H1 (cell line): Measurements from ENCODE around the gene ENKD1.

ENCODE experiments used
- CHD2 ChIP-seq: IDR thresholded peaks from 2 replicates; pipeline ENCODE4 v1.6.1; 2012; ENCODE audit warnings: low read length, improper control_type of control experiment
- CTCF ChIP-seq, 3 experiments: IDR thresholded peaks; 1 replicate in 2 of 3; 2 replicates in 1 of 3; pipeline versions ENCODE4 v1.5.1 to v1.6.1; 2011; ENCODE audit warnings: low read length in 3 of 3, mild to moderate bottlenecking in 3 of 3, inconsistent platforms in 2 of 3, low read depth in 1 of 3, moderate library complexity in 1 of 3; ENCODE audit not compliant: insufficient read depth in 1 of 3; ENCODE audit errors: control extremely low read depth in 1 of 3
- EP300 ChIP-seq, 2 experiments: IDR thresholded peaks; 1 replicate in 1 of 2; 2 replicates in 1 of 2; pipeline ENCODE4 v1.6.1; 2011 to 2012; ENCODE audit warnings: low read depth in 2 of 2, low read length in 2 of 2, mild to moderate bottlenecking in 2 of 2, borderline replicate concordance in 1 of 2, inconsistent platforms in 1 of 2, moderate library complexity in 1 of 2
- EZH2 ChIP-seq: fragments of 200-600 bp; sonication (generic); IDR thresholded peaks from 2 replicates; pipeline ENCODE4 v1.7.1; 2012; ENCODE audit warnings: low read depth, mild to moderate bottlenecking, moderate library complexity, low read length, inconsistent platforms; ENCODE audit not compliant: severe bottlenecking
- GABPA ChIP-seq: IDR thresholded peaks from 2 replicates; pipeline ENCODE4 v1.6.1; 2011; ENCODE audit warnings: mild to moderate bottlenecking, low read length, moderate library complexity, borderline replicate concordance; ENCODE audit not compliant: insufficient read depth
- JUN ChIP-seq: IDR thresholded peaks from 2 replicates; pipeline ENCODE4 v1.6.1; 2011; ENCODE audit warnings: low read depth, mild to moderate bottlenecking, improper control_type of control experiment, low read length
- KDM4A ChIP-seq: IDR thresholded peaks from one replicate; pipeline ENCODE4 v1.7.1; 2012; ENCODE audit warnings: low read depth, mild to moderate bottlenecking, moderate library complexity, low read length, inconsistent platforms; ENCODE audit not compliant: severe bottlenecking
- POLR2A ChIP-seq, 2 experiments: IDR thresholded peaks; 1 replicate in 1 of 2; 2 replicates in 1 of 2; pipeline ENCODE4 v1.6.1; 2011; ENCODE audit warnings: low read depth in 2 of 2, low read length in 2 of 2, mild to moderate bottlenecking in 2 of 2; ENCODE audit errors: control extremely low read depth in 1 of 2
- POLR2AphosphoS5 ChIP-seq: IDR thresholded peaks from 2 replicates; pipeline ENCODE4 v1.6.1; 2011; ENCODE audit warnings: low read depth, low read length
- USF2 ChIP-seq: IDR thresholded peaks from 2 replicates; pipeline ENCODE4 v1.6.1; 2011; ENCODE audit warnings: low read length, improper control_type of control experiment

- TF ChIP-seq CTCF (IDR thresholded peaks at IDR 0.05; ENCODE audit: control extremely low read depth in 1 of 3, insufficient read depth in 1 of 3, low read depth in 1 of 3, low read length in 3 of 3) (peak; percentile 76 to 90 (median 89)), POLR2AphosphoS5 (no peak), EZH2 (no peak), GABPA (0 out of 2 replicates have a peak, but pooled peaks have one; percentile 36), USF2 (no peak), KDM4A (no peak), POLR2A (IDR thresholded peaks at IDR 0.05; ENCODE audit: control extremely low read depth in 1 of 2, low read depth in 2 of 2, low read length in 2 of 2) (no peak), EP300 (IDR thresholded peaks at IDR 0.05; ENCODE audit: borderline replicate concordance in 1 of 2, low read depth in 2 of 2, low read length in 2 of 2) (no peak), JUN (no peak), CHD2 (no peak)
Observed at GRCh38 chr16:67672739-67673662, 6.5 kb upstream of the ENKD1 start.
